HCT116 (cell line): ENCODE measurements around the gene SLC15A3. TPM values are rescaled to one million over a fixed set of nuclear protein-coding genes. Genes with fewer than 3 reads are reported as not detected.

Source experiments
- ATAC-seq: fragments of 200-7000 bp; cut with Tn5 transposase; 2 replicates; pipeline ENCODE4 v1.9.1; 2020; ENCODE audit warnings: mild to moderate bottlenecking, moderate library complexity
- BruUV-seq: library from RNA; stranded (reverse); fragments of 400-500 nt; replicated peaks from 2 replicates; lab custom pipeline; 2021; lab: Mats Ljungman, UMichigan
- CTCF ChIA-PET: fragments of 300-600 bp; sonication (Branson Sonifier 250); formaldehyde crosslinking; loops from one replicate; lab custom pipeline; 2021; ENCODE audit warnings: antibody characterized with exemption; lab: Charles Lee
- POLR2A ChIA-PET: fragments of 300-600, 350-600 bp; sonication (Branson Sonifier 250); formaldehyde crosslinking; loops from one replicate; lab custom pipeline; 2021; ENCODE audit warnings: antibody characterized with exemption; lab: Charles Lee
- RAD21 ChIA-PET, 2 experiments: fragments of 300-600 bp; sonication (Branson Sonifier 250); formaldehyde crosslinking; loops; one replicate each; lab custom pipeline; 2023; ENCODE audit warnings: low total read pairs in 2 of 2; ENCODE audit not compliant: uncharacterized antibody in 2 of 2, unreplicated experiment in 2 of 2, low non-redundant PET in 1 of 2; lab: Charles Lee
- DNase-seq: peaks from one replicate; pipeline ENCODE4 v3.0.0-alpha.2; 2010; ENCODE audit warnings: low read depth, low spot score
- H2AFZ ChIP-seq: fragments of 200-600 bp; shearing (Covaris generic), sonication (generic); 2 replicates; pipeline ENCODE4 v1.6.1; 2017; ENCODE audit warnings: low read depth, mixed run types, mixed read lengths, antibody characterized with exemption, low read length; ENCODE audit not compliant: poor library complexity, severe bottlenecking
- H3K27ac ChIP-seq: 2 replicates; pipeline ENCODE4 v1.5.1; 2012; ENCODE audit warnings: low read depth, low read length
- H3K27me3 ChIP-seq: fragments of 200-600 bp; sonication (generic); 2 replicates; pipeline ENCODE4 v1.6.1; 2016; ENCODE audit warnings: mixed run types, low read length, mixed read lengths; ENCODE audit not compliant: insufficient read depth
- H3K36me3 ChIP-seq, 2 experiments: fragments of 200-500 bp in 1 of 2; fragments of 200-600 bp in 1 of 2; sonication (Bioruptor generic) in 1 of 2; sonication (generic) in 1 of 2; 2 replicates each; pipeline versions ENCODE4 v1.5.1 to v1.6.1; 2014 to 2016; ENCODE audit warnings: low read length in 2 of 2, inconsistent platforms in 1 of 2, mixed read lengths in 1 of 2, mixed run types in 1 of 2; ENCODE audit not compliant: insufficient read depth in 2 of 2, control insufficient read depth in 1 of 2
- H3K4me1 ChIP-seq, 2 experiments: fragments of 200-600 bp in 1 of 2; sonication (generic) in 1 of 2; 2 replicates each; pipeline versions ENCODE4 v1.5.1 to v1.6.1; 2012 to 2017; ENCODE audit warnings: low read length in 2 of 2, inconsistent platforms in 1 of 2, mild to moderate bottlenecking in 1 of 2, mixed read lengths in 1 of 2, mixed run types in 1 of 2, moderate library complexity in 1 of 2; ENCODE audit not compliant: insufficient read depth in 2 of 2, control insufficient read depth in 1 of 2
- H3K4me2 ChIP-seq: fragments of 200-600 bp; sonication (generic); 2 replicates; pipeline ENCODE4 v1.6.1; 2017; ENCODE audit warnings: mixed run types, low read length, mixed read lengths
- H3K4me3 ChIP-seq, 2 experiments: fragments of 200-600 bp in 1 of 2; sonication (generic) in 1 of 2; replicated peaks in 1 of 2; 2 replicates each; pipeline ENCODE4 v1.5.1; 2011 to 2016; ENCODE audit warnings: low read length in 2 of 2, control low read depth in 1 of 2, low read depth in 1 of 2, mild to moderate bottlenecking in 1 of 2, mixed read lengths in 1 of 2, mixed run types in 1 of 2
- H3K79me2 ChIP-seq: fragments of 200-600 bp; sonication (generic); 2 replicates; pipeline ENCODE4 v1.6.1; 2017; ENCODE audit warnings: mild to moderate bottlenecking, mixed run types, low read length, moderate library complexity, mixed read lengths; ENCODE audit not compliant: insufficient read depth
- H3K9ac ChIP-seq: fragments of 200-600 bp; sonication (generic); 2 replicates; pipeline ENCODE4 v1.6.1; 2016; ENCODE audit warnings: low read length, mixed read lengths
- H3K9me2 ChIP-seq: fragments of 200-600 bp; sonication (generic), shearing (Covaris generic); 2 replicates; pipeline ENCODE4 v1.6.1; 2017; ENCODE audit warnings: mixed run types, mild to moderate bottlenecking, moderate library complexity; ENCODE audit not compliant: insufficient read depth
- H3K9me3 ChIP-seq, 2 experiments: fragments of 200-500 bp in 1 of 2; fragments of 200-600 bp in 1 of 2; sonication (Bioruptor generic) in 1 of 2; sonication (generic) in 1 of 2; 2 replicates each; pipeline ENCODE4 v1.6.1; 2014 to 2017; ENCODE audit warnings: low read length in 2 of 2, mixed read lengths in 2 of 2, inconsistent platforms in 1 of 2, low read depth in 1 of 2, mild to moderate bottlenecking in 1 of 2, mixed run types in 1 of 2, moderate library complexity in 1 of 2; ENCODE audit not compliant: control insufficient read depth in 1 of 2, insufficient read depth in 1 of 2
- H4K20me1 ChIP-seq: fragments of 200-600 bp; sonication (generic), shearing (Covaris generic); 2 replicates; pipeline ENCODE4 v1.6.1; 2017; ENCODE audit warnings: mixed run types, mild to moderate bottlenecking, moderate library complexity; ENCODE audit not compliant: insufficient read depth
- EGR1 ChIP-seq: IDR thresholded peaks from 2 replicates; pipeline ENCODE4 v1.6.1; 2012; ENCODE audit warnings: low read depth
- EZH2 ChIP-seq: fragments of 200-600 bp; sonication (generic); IDR thresholded peaks from 2 replicates; pipeline ENCODE4 v1.6.1; 2017; ENCODE audit warnings: antibody characterized with exemption, mixed run types
- EZH2phosphoT487 ChIP-seq: fragments of 200-600 bp; IDR thresholded peaks from 2 replicates; pipeline ENCODE4 v1.6.1; 2018; ENCODE audit warnings: antibody characterized with exemption, borderline replicate concordance
- FOSL1 ChIP-seq: IDR thresholded peaks from 2 replicates; pipeline ENCODE4 v1.6.1; 2012; ENCODE audit warnings: low read depth
- POLR2A ChIP-seq: IDR thresholded peaks from 2 replicates; pipeline ENCODE4 v1.7.0; 2011; ENCODE audit warnings: borderline replicate concordance; ENCODE audit not compliant: insufficient read depth, insufficient read length; ENCODE audit errors: extremely low read depth
- POLR2AphosphoS5 ChIP-seq: IDR thresholded peaks from 2 replicates; pipeline ENCODE4 v1.6.1; 2011; ENCODE audit warnings: mild to moderate bottlenecking, low read depth, low read length, moderate library complexity
- RAD21 ChIP-seq: IDR thresholded peaks from 2 replicates; pipeline ENCODE4 v1.6.1; 2012; ENCODE audit warnings: low read depth, mild to moderate bottlenecking
- SIN3A ChIP-seq: IDR thresholded peaks from 2 replicates; pipeline ENCODE4 v1.6.1; 2012; ENCODE audit warnings: low read depth
- SP1 ChIP-seq: IDR thresholded peaks from 2 replicates; pipeline ENCODE4 v1.6.1; 2012; ENCODE audit warnings: low read depth
- SRF ChIP-seq: IDR thresholded peaks from 2 replicates; pipeline ENCODE4 v1.6.1; 2012; ENCODE audit warnings: low read depth
- TCF7L2 ChIP-seq: IDR thresholded peaks from 2 replicates; pipeline ENCODE4 v1.7.0; 2011; ENCODE audit warnings: borderline replicate concordance, inconsistent platforms; ENCODE audit not compliant: insufficient read depth, insufficient read length; ENCODE audit errors: extremely low read depth
- YY1 ChIP-seq: IDR thresholded peaks from 2 replicates; pipeline ENCODE4 v1.6.1; 2011; ENCODE audit warnings: low read length, low read depth, moderate library complexity, mild to moderate bottlenecking; ENCODE audit not compliant: insufficient replicate concordance; ENCODE audit errors: extremely low read depth
- ZFX ChIP-seq: fragments of 450-650 bp; IDR thresholded peaks from 2 replicates; pipeline ENCODE4 v1.6.1; 2017
- ZNF274 ChIP-seq: fragments of 200-500 bp; sonication (Bioruptor generic); IDR thresholded peaks from 2 replicates; pipeline ENCODE4 v1.6.1; 2014; ENCODE audit warnings: mild to moderate bottlenecking, low read depth, low read length, inconsistent platforms
- intact Hi-C: fragments of 100-400 bp; cut with micrococcal nuclease; formaldehyde crosslinking; loops from 2 replicates; pipeline ENCODE4 v1.10.0; 2022
- total RNA-seq: library from RNA; stranded (reverse); gene quantifications from one replicate; pipeline ENCODE4 v1.2.1, GENCODE V29; 2021; ENCODE audit not compliant: unreplicated experiment
- TF ChIP-seq, protein P1 (sequence below): IDR thresholded peaks from 2 replicates; pipeline ENCODE4 v1.6.1; 2012; ENCODE audit warnings: low read depth
- TF ChIP-seq, protein P2 (sequence below): IDR thresholded peaks from 2 replicates; pipeline ENCODE4 v1.6.1; 2012
- TF ChIP-seq, protein P3 (sequence below): IDR thresholded peaks from 2 replicates; pipeline ENCODE4 v1.6.1; 2012
- TF ChIP-seq, protein P4 (sequence below): IDR thresholded peaks from 2 replicates; pipeline ENCODE4 v1.6.1; 2011; ENCODE audit warnings: mild to moderate bottlenecking, low read length, moderate library complexity; ENCODE audit not compliant: insufficient replicate concordance; ENCODE audit errors: extremely low read depth

Gene SLC15A3
- total RNA-seq, 1 experiment from 2014 or later = not detected

DNA sequence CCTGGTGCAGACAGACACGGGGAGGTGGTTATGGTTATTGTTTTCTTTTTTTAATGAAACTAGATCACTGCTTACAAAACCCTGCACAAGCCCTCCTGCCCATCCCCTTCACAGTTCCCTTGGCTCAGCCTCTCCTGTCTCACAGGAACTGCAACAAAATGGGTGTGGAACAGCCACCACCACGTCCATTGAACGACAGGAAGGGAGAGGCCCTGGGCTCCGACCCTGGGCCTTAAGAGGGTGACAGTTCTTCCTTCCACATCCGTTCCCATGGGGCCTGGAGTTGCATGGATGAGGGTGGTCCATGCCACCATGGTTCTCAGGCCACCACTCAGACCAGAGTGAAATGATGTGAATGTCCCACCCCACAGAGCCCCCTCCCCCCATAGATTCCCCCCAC lies 61.3 kb downstream of the SLC15A3 start (continued):
- TF ChIP-seq SP1 (no peak), YY1 (no peak), SRF (no peak), FOSL1 (no peak), SIN3A (no peak), ZNF274 (no peak), POLR2A (no peak), EZH2phosphoT487 (no peak), EGR1 (no peak)

DNA sequence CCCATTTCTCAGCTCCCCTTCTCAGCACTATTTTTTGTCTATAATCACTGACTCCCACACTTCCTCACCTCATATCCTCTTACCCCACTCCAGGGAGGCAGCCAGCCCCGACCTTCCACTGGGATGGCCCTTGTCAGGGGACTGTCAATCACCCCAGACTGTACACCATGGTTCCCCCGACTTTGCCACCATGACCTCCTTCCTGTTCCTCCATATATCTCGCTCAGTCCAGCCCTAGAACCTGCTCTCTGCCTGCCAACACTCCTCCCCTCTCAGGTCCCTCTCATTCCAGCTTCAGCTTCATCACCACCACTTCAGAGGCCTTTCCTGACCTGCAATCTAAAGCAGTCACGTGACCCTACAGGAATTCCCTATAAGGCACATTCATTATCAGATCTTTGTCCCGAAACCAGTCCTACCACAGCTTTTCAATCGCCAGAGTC lies 62.1 kb downstream of the SLC15A3 start:
- Histone ChIP-seq H3K4me1 (no peaks in the 10 kb centered on the region), H3K9ac (no peak overlapping the region), H3K4me2 (no peak overlapping the region), H3K4me3 (no peak overlapping the region), H3K27me3 (no peaks in the 10 kb centered on the region), H4K20me1 (no peaks in the 10 kb centered on the region), H3K36me3 (peaks cover 11 to 12% of the 10 kb centered on the region in 2 experiments; a peak in 3 of 4 replicates), H3K9me2 (no peaks in the 10 kb centered on the region), H3K9me3 (no peaks in the 10 kb centered on the region), H2AFZ (no peak overlapping the region), H3K27ac (no peak overlapping the region), H3K79me2 (no peaks in the 10 kb centered on the region)
- ChIA-PET POLR2A (no interaction called here), CTCF (interaction anchor here (0.8 to 1.9 kb wide), 2 partner anchors 9 to 58 kb away, joined by 3 to 10 read pairs; no protein-coding TSS in a partner anchor), RAD21 (no interaction called here)
- DNase-seq = no peak
- BruUV-seq = no TSS peak
- intact Hi-C loops = loop anchor here (5.0 kb wide), 1 partner anchor 188 kb away; no protein-coding TSS in a partner anchor
- no peak for ATAC-seq
- no peak for TF ChIP-seq SRF
- TF ChIP-seq, protein P1, sequence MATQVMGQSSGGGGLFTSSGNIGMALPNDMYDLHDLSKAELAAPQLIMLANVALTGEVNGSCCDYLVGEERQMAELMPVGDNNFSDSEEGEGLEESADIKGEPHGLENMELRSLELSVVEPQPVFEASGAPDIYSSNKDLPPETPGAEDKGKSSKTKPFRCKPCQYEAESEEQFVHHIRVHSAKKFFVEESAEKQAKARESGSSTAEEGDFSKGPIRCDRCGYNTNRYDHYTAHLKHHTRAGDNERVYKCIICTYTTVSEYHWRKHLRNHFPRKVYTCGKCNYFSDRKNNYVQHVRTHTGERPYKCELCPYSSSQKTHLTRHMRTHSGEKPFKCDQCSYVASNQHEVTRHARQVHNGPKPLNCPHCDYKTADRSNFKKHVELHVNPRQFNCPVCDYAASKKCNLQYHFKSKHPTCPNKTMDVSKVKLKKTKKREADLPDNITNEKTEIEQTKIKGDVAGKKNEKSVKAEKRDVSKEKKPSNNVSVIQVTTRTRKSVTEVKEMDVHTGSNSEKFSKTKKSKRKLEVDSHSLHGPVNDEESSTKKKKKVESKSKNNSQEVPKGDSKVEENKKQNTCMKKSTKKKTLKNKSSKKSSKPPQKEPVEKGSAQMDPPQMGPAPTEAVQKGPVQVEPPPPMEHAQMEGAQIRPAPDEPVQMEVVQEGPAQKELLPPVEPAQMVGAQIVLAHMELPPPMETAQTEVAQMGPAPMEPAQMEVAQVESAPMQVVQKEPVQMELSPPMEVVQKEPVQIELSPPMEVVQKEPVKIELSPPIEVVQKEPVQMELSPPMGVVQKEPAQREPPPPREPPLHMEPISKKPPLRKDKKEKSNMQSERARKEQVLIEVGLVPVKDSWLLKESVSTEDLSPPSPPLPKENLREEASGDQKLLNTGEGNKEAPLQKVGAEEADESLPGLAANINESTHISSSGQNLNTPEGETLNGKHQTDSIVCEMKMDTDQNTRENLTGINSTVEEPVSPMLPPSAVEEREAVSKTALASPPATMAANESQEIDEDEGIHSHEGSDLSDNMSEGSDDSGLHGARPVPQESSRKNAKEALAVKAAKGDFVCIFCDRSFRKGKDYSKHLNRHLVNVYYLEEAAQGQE = no peak
- TF ChIP-seq, protein P2, sequence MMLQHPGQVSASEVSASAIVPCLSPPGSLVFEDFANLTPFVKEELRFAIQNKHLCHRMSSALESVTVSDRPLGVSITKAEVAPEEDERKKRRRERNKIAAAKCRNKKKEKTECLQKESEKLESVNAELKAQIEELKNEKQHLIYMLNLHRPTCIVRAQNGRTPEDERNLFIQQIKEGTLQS = no peak
- TF ChIP-seq ZFX = no peak
- TF ChIP-seq YY1 = no peak
- no peak for TF ChIP-seq POLR2AphosphoS5
- no peak for TF ChIP-seq SIN3A
- TF ChIP-seq TCF7L2 = no peak
- no peak for TF ChIP-seq SP1
- no peak for TF ChIP-seq RAD21
- TF ChIP-seq ZNF274 = no peak
- TF ChIP-seq, protein P3, sequence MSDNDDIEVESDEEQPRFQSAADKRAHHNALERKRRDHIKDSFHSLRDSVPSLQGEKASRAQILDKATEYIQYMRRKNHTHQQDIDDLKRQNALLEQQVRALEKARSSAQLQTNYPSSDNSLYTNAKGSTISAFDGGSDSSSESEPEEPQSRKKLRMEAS = no peak
- TF ChIP-seq, protein P4, sequence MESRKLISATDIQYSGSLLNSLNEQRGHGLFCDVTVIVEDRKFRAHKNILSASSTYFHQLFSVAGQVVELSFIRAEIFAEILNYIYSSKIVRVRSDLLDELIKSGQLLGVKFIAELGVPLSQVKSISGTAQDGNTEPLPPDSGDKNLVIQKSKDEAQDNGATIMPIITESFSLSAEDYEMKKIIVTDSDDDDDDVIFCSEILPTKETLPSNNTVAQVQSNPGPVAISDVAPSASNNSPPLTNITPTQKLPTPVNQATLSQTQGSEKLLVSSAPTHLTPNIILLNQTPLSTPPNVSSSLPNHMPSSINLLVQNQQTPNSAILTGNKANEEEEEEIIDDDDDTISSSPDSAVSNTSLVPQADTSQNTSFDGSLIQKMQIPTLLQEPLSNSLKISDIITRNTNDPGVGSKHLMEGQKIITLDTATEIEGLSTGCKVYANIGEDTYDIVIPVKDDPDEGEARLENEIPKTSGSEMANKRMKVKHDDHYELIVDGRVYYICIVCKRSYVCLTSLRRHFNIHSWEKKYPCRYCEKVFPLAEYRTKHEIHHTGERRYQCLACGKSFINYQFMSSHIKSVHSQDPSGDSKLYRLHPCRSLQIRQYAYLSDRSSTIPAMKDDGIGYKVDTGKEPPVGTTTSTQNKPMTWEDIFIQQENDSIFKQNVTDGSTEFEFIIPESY = no peak
- TF ChIP-seq EZH2 = no peak
- TF ChIP-seq, all 23 proteins: peak for 0
